Measurements from ENCODE around the gene PID1.
"Not testable (repeated sequence)": the region's sequence is repeated elsewhere in the genome, so short reads cannot be mapped to it uniquely, and the experiment has no call there.

The PID1 gene

DNA sequence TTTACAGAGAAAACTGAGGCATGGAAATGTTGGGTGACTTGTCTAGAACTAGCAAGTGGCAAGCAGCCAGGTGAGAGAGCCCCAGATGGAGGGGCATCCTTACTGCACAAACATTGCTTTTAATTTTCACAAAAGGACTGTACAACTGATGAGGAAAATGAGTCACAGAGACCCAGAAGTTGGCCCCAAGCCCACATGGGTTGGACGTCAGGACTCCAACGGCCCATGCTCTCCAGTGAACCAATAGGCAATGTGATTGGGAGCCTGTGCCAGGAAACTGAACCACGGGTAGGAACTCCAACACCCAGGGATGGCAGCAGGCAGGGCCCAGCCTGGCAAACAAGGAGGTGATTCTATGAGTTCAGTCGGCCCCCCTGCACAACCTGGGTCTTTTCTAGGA lies 50.8 kb downstream of the PID1 start:
- no peak overlapping the region for H3K4me3 ChIP-seq (ENCODE audit: low read depth, low read length)

DNA sequence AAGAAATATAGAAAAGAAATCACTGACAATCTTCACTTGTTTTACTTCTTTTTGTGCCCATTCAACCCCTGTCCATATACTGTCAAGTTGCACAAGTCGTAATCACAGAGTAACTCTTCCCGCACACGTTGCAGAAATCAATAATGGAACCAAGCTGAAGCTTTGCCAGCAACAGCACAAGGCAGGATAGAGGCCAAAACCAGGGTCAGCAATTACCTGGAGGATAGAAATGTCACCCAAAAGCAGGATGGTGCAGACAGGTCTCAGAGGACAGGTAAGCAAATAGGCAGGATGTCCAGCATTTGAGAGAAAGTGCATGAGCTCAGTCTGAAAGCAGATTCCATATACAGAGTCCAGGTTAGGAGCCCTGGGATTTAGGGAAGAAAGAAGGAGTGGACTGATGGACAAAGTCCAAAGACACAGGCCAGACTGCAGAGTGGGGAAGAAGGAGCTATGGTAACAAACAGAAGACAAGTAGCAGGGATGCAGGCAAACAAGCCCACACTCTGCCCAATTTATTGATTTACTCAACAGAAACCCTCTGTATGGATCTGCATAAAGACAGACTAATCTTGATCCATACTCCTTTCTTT lies 52.7 kb downstream of the PID1 start:
- no peak overlapping the region for H3K4me3 ChIP-seq (ENCODE audit: low read depth, low read length)

DNA sequence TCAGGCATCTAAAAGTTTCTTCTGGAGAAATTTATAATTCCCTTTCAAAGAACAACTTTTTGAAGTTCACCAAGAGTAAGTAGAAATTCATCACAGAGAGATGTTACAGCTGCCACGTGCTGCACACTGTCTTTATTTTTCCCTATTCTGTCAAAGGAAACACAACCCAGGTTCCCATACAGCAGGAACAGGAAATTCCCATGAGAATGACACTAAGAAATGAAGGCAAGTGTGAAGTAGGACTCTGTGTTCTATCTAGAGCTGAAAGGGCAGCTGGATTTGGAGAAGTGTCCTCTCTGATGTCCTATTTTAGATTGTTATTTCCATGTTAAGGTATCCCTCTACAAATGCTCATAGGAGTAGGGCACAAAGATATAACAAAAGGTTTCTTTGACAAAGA lies 58.8 kb downstream of the PID1 start:
- H3K4me3 ChIP-seq (ENCODE audit: low read depth, low read length): no peak overlapping the region

DNA sequence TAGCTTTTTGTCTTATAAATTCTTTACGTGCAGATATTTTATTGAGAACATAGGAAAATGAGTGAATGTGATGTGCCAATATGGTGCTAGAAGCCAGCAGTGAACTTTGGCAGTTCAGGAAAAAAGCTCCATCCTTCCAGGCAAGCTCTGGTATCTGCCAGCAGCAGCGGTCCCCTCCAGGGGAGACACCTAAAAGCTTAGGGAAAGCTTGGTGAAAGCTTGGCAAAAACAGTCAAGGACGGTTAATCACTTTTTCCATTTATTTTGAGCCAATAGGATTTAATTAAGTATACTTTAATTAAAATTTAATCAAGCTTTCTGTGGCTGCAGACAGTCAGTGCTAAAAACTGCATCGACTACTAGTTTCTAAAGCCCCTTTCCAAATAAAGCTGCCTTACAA lies 60.4 kb downstream of the PID1 start:
- H3K4me3 ChIP-seq (ENCODE audit: low read depth, low read length): no peak overlapping the region

DNA sequence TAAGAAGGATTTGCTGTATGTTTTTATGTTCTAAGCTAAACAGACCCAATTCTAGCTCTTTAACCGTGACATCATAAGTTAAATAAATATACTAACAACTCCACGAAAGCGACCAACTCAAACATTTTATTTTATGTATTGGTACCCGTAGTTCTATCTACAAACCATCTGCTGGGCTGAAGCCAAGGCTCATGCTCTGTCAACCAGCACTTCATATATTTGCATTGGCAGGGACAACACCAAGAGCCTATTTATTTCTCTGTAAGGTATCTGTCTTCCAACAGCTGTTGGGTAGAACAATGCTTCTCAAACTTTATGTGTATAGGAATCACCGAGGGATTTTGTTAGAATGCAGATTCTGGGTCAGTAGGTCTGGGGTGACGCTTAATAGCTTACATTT lies 64.5 kb downstream of the PID1 start:
- no peak overlapping the region for H3K4me3 ChIP-seq (ENCODE audit: low read depth, low read length)

DNA sequence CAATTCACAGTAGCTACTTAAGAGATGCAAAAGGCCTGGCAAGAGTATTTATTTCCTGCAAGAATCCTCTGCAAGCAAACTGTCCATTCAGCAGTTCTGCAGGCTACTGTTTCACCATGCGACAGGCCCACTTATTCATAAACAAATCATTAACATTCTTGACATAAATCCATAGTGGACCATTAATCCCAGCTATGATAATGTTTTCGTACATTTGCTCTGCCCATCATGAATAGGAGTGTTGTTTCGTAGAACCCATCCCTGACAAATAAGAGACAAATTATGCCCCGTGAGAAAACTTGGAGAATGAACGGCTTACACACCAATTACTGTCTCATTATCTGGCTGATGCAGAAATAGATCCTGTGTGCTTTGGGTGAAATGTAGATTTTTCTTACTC lies 65.4 kb downstream of the PID1 start:
- no peak overlapping the region for H3K4me3 ChIP-seq (ENCODE audit: low read depth, low read length)

DNA sequence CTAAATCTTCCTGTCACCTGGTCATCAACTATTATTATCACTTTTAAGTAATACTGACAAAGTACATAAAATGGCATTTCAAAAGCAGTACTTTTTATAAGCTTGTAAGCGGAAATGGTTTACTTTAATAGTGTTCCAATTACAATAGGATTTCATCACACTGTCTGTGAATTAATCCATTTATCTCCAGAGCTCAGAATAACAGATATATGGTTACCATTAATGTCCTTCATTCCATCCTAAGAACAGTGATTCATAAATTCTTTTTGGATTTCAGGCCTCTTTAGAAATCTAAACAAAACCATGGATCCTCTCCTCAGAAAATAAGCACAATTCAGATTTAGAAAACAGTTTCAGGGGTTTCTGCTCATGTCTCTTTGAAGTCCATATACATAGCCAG lies 68.4 kb downstream of the PID1 start:
- H3K4me3 ChIP-seq (ENCODE audit: low read depth, low read length): no peak overlapping the region

DNA sequence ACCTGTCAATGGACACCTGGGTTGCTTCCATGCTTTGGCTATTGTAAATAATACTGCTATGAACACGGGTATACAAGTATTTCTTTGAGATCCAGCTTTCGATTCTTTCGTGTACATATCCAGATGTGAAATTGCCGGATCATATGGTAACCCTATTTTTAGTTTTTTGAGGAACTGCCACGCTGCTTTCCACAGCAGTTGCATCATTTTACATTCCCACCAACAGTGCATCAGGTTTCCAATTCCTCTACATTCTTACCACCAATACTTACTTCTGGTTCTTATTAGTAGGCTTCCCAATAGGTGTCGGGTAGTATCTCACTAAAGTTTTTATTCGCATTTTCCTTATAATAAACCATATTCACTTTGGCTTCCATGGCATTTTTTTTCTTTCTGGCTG lies 69.6 kb downstream of the PID1 start:
- no peak overlapping the region for H3K4me3 ChIP-seq (ENCODE audit: low read depth, low read length)

DNA sequence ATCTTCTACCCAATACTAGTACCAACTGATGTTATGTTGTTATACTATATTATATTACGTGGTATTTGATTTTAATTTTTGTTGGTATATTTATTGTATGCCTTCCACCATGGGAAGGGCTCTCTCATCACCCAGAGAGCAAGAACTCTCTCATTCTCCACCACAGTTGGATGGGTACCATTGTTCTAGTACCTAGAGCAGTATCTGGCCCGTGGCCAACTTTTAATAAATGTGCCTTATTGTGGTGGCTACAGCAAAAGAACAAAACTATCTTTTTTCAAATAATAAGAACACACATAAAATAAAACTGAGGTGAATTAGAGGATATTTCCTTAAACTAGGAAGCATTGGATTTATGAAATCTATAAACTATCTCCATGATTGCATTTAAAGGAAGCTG lies 71.8 kb downstream of the PID1 start:
- no peak overlapping the region for H3K4me3 ChIP-seq (ENCODE audit: low read depth, low read length)

DNA sequence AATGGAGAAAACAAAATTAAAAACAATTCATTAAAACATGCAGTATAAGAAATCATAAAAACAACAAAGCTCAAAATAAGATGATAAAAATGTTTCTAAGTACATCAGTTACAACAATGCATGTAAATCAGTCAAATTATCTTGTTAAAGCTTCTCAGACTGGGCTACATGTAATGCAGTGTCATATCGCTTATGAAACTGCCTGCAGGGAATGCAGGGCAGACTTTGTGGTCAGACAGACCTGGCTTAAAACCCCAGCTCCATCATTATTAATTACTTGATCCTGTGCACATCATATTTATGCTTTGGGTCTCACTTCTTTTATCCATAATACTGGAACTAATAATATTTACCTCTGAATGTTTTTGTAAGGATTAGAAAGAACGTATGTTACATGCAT lies 74.6 kb downstream of the PID1 start:
- H3K4me3 ChIP-seq (ENCODE audit: low read depth, low read length): no peak overlapping the region

DNA sequence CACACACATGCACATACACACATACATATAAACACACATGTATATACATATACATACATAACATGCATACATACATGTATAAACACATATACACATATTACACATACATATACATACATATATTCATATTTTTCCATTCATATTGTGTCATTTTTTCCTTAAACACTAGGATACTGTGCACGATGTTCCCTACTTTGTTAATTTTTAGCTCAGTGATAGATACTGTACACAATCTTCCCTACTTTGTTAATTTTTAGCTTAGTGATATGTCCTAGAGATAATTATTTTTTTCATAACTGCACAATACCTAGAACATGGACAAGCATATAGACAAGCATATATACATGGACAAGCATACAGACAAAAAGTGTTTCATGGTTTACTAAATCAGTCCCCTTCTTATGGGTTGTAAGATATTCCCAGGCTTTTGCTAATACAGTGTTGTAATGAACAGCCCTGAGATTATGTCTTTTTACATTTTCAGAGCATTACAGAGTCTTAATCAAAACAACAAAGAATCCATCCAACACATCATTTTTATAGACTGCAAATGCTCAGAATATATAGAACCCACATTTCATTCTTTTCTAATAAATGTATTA lies 75.6 kb downstream of the PID1 start:
- H3K4me3 ChIP-seq (ENCODE audit: low read depth, low read length): no peak overlapping the region

DNA sequence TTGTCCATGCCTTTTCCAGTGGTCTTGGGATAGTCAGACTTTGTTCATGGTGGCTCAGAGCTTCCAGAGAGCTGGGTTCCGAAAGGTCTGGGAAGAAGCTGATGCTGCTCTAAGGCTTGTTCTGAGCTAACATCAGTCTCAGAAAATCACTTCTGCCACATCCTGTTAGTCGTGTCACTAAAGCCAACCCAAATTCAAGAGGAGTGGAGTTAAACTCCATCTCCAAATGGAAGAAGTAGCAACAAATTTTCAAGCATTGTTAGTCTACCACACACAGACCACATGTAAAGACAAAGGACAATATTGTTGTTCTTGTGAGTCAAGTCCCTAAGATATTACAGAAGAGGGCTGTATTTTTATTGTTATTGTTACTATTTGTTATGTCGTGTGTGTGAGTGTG lies 77.8 kb downstream of the PID1 start:
- no peak overlapping the region for H3K4me3 ChIP-seq (ENCODE audit: low read depth, low read length)

DNA sequence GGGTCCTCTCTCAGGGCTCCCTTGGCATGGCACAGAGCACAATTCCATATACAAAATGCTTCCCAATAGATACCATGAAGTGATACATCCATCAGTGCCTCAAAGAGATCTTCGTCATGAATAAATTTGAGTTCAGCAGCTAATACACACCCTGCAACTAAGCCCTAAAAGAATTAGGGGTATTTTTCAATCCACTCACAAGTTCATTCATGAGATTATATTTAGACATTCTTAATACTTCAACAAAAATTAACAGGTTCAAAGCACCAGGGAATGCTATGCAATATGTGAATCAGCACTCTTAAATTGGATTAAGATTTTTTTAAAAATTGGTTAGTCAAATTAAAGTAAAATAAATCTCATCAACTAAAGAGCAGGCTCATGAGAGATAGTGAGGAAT lies 79.7 kb downstream of the PID1 start:
- H3K4me3 ChIP-seq (ENCODE audit: low read depth, low read length): no peak overlapping the region

DNA sequence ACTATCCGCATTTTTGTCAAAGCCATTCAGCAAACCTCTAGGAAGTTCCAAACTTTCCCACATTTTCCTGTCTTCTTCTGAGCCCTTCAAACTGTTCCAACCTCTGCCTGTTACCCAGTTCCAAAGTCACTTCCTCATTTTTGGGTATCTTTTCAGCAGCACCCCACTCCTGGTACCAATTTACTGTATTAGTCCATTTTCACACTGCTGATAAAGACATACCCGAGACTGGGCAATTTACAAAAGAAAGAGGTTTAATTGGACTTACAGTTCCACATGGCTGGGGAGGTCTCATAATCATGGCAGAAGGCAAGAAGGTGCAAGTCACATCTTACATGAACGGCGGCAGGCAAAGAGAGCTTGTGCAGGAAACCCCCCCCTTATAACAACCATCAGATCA lies 84.0 kb downstream of the PID1 start:
- not testable (repeated sequence) for H3K4me3 ChIP-seq (ENCODE audit: low read depth, low read length)

DNA sequence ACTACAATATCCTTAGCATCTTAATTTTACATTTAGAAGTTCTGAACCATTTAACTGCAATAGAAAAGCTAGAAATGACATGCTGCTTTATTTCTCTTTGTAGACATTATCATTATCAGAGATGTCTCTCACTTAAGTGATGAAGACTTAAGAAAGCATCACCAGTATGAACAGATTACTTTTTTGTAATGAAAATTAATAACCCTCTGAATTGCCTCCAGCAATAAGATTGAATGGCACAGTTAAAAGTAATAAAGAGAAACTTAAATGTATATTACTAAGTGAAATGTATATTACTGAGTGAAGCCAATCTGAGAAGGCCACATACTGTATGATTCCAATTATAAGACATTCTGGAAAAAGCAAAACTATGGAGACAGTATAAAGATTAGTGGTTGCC lies 89.4 kb downstream of the PID1 start:
- no peak overlapping the region for H3K4me3 ChIP-seq (ENCODE audit: low read depth, low read length)

DNA sequence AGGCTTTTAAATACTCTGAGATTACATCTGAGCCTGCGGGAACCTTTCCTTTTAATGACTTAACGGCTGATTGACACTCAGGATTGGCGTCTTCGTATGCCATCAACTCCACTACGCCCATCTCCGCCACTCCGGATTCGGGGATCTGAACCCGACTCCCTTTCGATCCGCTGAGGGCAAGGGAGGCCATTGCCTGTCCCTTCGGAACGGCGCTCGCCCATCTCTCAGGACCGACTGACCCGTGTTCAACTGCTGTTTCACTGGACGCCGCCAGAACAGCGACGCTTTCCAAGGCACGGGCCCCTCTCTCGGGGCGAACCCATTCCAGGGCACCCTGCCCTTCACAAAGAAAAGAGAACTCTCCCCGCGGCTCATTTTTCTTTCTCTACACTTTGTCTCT lies 90.4 kb downstream of the PID1 start:
- no peak overlapping the region for H3K4me3 ChIP-seq (ENCODE audit: low read depth, low read length)

DNA sequence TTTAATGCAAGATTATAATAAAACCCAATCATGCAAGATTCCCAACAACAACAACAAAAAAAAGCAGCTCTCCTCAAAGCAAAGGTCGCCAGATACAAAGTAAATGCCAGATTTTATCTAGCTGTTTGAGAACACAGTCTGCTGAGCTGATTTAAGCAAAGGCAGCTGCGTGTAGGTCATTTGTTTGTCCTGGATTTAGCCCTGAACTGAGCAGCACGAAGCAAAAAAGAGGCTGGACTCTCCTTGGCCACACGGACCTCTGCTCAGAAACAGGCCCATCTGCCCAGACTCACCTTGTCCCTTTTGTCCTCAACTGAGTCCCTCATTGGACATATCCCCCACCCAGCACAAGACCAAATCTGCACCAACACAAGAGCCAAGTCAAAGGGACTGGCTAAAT lies 91.5 kb downstream of the PID1 start:
- no peak overlapping the region for H3K4me3 ChIP-seq (ENCODE audit: low read depth, low read length)

DNA sequence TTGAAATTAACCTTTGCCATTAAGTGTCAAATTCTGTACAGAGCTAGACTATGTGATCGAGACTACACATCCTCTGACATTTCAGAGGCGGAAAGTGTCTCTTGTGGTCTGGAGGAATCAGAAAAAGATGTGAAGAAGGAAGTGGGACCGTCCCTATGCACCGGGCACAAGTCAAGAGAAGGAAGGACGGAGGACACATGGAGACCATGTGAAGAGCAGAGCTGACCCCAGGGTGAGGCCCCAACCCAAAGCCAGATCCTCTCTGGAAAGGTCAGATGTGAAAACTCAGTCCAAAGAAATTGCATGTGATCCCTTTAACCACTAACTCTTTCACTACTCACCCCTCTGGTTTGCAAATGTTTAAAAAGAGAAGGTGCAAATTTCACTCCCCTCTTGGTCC lies 92.4 kb downstream of the PID1 start:
- no peak overlapping the region for H3K4me3 ChIP-seq (ENCODE audit: low read depth, low read length)

DNA sequence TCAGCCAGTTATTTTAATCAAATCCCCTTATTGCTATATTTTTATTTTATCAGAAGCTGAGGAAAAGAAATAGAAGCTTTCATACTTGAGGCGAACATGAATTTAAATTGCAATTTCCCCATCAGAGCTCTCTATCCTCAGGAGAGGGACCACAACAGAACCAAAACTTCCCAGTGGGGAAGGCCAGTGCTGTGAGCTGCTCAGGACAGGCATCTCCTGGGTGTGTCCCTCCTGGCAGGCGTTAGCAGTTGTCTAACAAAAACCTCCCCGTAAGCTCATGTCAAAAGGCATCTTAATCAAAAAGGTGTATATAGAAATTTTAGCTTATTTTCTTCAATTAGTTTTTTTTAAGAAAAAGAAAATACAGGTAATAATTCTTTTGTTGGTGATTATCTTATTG lies 93.0 kb downstream of the PID1 start:
- no peak overlapping the region for H3K4me3 ChIP-seq (ENCODE audit: low read depth, low read length)

DNA sequence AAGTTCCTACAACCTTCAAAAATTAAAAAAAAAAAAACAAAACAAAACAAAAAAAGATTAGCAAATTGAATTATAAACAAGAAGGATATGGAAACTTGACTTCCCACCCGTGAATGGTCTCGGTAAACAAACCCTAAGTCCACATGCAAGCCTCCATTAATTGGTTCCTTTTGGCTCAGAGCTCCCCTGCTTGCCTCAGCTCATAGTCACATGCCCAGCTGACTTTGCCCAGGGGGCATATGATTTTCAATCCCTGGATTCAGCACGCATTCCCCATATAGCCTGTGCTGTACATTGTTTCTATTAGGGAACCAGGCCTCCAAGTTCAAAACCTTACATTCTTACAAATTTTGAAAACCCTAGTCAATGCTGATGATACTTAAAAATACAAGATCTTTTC lies 95.0 kb downstream of the PID1 start:
- no peak overlapping the region for H3K4me3 ChIP-seq (ENCODE audit: low read depth, low read length)

DNA sequence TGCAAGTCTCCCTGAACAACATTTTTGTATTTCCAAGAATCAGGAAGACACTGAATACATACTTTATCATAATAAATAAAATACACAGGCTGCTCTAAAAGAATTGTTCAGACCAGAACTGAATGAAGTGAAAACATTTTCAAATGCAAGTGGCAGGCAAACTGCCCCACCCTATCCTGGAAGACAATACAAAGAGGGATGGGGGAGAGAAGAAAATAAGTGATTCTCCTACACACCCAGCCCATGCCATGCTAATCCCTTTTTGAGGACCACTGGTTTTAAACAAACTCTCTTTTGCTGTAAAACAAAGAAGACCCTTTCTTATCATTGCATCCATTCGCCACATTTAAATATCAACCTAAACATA lies 95.6 kb downstream of the PID1 start:
- no peak overlapping the region for H3K4me3 ChIP-seq (ENCODE audit: low read depth, low read length)

DNA sequence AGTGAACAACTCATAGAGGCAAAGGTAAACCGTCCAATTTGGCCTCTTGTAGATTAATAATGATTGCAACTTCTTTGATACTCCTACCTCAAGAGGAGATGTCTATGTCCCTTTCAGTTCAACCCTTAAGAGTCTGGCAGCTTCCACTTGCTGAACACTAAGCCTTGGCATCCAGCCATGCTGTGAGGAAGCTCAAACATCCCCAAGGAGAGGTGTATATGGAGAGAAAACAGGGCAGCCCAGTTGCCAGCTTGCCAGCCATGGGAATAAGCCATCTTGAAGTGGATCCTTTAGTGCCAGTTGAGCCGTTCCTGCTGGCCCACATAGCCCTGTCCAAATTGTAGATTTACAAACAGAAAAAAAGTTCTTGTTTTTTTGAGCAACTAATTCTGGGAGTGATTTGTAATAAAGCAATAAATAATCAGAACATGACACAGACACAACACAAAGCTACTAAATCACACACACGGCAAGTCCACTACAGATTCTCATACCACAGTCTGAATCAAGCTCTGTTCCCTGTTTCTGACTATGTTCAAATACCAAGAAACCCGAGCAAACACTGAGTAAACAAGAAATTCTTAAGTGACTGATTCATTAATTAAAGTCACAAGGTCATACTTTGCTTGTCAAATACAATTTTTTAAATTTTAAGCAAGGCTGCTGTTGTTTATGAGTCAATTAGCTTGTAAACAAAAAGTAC lies 96.1 kb downstream of the PID1 start:
- no peak overlapping the region for H3K4me3 ChIP-seq (ENCODE audit: low read depth, low read length)

DNA sequence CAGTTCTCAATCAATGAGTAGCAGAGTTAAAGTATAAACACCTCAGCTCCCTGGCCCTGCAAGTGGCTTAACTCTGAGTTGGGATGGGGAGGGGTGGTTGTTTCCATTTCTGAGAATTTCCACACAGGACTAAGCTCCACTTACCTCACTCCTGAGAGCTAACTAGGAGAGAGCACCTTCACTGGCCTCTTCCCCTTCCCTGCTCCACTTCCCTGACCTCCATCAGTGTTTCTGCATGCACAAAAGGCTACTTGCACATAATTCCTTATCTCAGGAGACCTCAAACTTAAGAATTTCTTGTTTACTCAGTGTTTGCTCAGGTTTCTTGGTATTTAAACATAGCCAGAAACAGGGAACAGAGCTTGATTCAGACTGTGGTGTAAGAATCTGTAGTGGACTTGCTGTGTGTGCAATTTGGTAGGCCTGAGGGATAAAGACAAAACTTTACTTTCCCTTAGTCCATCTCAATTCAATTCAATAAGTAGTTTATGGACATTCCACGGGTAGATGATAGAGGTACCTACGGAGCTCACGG lies 97.2 kb downstream of the PID1 start:
- H3K4me3 ChIP-seq (ENCODE audit: low read depth, low read length): no peak overlapping the region

All from iPS-11a (cell line).